NCI-H1092 (cell line): ENCODE measurements around the gene HOXD12.
A peak's percentile ranks its signal among the peaks of the same experiment; 100 is the strongest.

Source experiments
- DNase-seq: peaks from one replicate; lab custom pipeline; 2025; lab: John Stamatoyannopoulos, UW

The HOXD12 gene

DNA sequence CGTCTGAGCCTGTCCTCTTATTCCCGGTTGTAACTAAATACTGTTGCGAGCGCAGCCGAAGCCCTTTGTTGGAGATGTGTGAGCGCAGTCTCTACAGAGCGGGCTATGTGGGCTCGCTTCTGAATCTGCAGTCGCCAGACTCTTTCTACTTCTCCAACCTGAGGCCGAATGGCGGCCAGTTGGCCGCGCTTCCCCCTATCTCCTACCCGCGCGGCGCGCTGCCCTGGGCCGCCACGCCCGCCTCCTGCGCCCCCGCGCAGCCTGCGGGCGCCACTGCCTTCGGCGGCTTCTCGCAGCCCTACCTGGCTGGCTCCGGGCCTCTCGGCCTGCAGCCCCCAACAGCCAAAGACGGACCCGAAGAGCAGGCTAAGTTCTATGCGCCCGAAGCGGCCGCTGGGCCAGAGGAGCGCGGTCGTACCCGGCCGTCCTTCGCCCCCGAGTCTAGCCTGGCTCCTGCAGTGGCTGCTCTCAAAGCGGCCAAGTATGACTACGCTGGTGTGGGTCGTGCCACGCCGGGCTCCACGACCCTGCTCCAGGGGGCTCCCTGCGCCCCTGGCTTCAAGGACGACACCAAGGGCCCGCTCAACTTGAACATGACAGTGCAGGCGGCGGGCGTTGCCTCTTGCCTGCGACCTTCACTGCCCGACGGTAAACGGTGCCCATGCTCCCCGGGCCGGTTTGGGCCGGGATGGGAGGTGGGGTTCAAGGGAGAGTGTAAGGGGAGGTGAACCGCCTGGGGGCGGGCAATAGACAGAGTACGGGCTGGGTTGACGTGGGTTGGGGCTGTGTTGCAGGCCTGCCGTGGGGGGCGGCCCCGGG lies at the start of gene HOXD12:
HOXD12 (plus strand) TSS at position 68 of the 819 bp plus-strand sequence; CDS start at position 75, 7 bp downstream.
- no peak for DNase-seq

DNA sequence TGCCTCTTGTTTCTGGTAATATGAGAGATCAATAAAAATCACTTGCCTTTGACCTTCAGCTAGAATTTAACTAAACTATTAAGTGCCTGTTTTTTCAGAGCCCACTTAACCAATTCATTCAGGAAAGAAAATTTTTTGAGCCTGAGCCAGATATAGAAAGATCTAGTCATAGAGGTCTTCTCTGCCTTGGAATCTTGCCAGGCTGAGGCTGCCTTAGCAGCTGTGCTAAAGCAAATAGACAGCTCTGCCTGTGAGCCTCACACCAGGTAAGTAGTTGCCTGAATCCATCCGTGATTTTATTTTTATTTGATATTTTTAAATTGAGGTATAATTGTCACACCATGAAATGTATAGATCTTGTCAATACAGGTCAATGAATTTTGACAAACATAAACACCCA lies 43.2 kb upstream of the HOXD12 start:
- DNase-seq: peak; percentile 88

GRCh38 chr2:176063958-176064357 lies 35.6 kb upstream of the HOXD12 start:
- peak; percentile 36 for DNase-seq

- DNase-seq: no peak
Measured at GRCh38 chr2:176066645-176067588, 32.7 kb upstream of the HOXD12 start.

GRCh38 chr2:176067589-176068418 lies 31.8 kb upstream of the HOXD12 start:
- DNase-seq: no peak

DNA sequence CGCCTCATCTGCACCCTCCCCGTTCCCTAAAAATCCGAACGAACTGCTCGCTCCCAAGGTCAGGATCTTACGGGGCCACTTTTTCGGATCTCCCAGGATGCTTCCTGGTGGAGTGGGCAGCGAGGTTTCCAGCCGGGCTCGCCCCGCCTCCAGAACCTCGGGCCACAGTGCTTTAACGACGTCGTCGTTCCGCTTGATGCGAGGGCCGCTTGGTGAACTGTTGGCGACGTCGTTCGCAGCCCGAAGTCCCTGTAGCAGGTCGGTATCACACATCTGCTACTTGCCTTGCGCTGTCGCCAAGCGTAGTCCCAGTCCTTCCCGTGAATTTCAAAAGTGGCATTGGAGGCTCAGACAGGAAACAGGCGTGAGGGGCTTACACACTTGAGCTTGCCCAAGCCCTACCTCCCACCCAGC lies 31.2 kb upstream of the HOXD12 start:
- no peak for DNase-seq

GRCh38 chr2:176071330-176072291 lies 28.0 kb upstream of the HOXD12 start:
- no peak for DNase-seq

GRCh38 chr2:176072292-176072669 lies 27.3 kb upstream of the HOXD12 start:
- DNase-seq: no peak

- DNase-seq: no peak
Measured at GRCh38 chr2:176072951-176073904, 26.4 kb upstream of the HOXD12 start.

- no peak for DNase-seq
Measured at GRCh38 chr2:176074919-176075425, 24.6 kb upstream of the HOXD12 start.

DNA sequence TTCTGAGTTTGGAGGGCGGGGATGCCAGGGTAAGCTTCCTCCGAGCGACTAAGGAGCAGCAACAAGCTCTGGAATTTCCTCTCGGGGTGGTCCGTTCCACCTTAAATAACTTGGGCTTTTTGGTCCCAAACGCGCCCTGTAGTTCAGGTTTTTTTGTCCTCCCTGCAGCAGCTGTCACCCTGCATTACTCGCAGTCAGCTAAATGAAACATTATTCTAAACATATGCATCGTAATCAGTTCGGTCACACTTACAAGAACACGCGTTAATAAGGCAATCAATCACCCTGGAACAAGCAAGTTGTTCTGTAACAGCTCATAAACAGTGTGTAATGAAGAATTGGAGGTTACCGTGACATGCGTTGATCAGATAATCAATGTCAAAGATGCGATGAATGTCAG lies 24.1 kb upstream of the HOXD12 start:
- DNase-seq: no peak

DNA sequence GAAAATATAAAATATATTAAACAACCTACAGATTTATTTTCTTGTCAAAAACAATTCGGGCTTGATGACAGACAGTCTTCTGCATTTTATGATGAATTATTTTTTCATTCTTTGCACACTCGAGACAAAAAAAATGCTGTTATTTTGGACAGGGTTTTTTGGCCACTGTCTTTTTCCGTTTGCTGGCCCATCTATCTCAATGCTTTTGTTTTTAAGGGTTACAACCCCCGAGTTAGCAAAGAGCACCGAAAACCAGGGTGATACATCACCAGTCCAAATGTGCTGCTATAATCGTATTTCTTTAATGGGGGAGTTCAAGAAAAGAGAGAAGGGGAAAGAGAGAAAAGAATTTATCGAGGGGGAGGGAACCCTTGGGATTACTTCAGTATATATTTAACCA lies 23.5 kb upstream of the HOXD12 start:
- DNase-seq: no peak

DNA sequence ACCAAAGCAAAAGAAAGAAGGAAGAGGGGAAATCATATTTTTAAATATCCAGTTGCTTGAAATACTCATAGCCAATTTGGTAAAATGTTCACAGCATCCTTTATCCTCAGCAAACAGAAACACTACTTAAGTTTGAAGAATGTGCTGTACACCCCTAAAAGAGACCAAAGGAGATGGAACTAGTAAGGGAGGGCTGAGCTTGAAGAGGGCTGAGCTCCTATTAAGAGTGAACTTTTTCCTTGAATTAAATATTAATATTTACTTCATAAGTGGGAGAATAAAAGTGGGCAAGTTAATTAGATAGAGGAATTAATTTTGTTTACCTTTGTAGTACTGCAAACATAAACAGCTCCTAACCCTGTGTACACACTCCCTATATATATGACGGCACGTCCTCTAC lies 22.8 kb upstream of the HOXD12 start:
- DNase-seq: no peak

DNA sequence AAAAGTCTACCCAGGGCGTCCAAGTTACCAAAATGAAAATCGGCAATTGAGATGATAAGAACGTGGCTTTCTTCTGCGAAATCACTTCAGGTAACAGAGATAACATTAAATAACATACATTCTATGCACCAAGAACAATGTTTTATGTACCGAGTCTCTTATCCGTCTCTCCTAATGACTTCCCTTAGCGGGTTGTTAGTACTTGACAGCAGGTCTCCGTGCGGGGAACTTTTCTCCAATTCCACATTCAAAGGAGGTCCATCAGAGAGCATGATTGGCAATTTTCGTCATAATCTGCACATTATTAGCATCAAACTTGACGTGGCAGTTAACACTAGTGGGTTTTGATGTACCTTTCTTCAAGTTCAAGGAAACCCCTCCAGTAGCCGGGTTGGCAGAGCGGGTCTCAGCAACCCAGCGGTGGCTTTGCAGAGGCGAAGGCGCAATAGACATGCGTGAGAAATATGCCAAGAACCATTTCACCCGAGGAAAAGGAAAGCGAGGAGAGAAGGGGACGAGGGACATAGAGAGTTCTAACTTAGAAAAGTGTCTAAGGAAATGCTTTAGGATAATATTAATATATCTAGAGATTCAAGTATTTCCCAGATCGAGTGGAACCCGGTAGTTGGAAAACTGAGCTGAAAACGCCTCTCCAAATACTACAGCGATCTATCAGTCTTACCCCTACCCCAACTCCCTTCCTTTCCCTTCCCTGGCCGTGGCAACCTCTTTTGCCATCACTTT lies 20.9 kb upstream of the HOXD12 start:
- DNase-seq: no peak

DNA sequence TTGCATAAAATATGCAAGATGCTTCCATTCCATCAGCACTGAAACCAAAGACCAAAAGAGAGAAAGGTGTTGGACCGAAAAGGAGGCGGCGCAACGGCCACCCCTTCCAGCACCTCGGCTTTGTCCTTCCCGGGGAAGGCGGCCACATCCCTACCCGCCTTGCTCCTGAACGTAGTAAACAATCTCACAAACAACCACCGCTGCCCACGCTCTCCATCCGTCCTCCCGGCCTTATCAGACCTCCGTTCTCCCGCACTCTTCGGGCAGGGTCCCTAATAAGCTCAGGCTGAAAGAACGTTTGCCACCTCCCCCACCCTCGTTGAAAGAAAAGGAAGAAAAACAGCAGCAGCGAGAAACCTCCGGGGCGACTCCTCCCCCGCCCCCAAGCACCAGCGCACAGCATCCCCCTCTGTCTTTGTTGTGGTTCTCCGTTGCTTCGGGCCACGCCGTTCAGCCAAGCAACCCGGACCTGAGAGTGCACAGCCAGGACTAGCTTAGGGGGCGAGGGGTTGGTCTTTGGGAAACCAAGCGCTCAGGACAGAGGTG lies 20.2 kb upstream of the HOXD12 start:
- DNase-seq: no peak

GRCh38 chr2:176079831-176080539 lies 19.6 kb upstream of the HOXD12 start:
- no peak for DNase-seq

GRCh38 chr2:176080540-176081375 lies 18.8 kb upstream of the HOXD12 start:
- DNase-seq: no peak
